Mammary epithelial cell (primary cell): Measurements from ENCODE around the gene GALNT18.

Source experiments
- CTCF ChIP-seq, 2 donors: IDR thresholded peaks in 1 of 2; conservative IDR thresholded peaks in 1 of 2; 2 replicates each; pipeline ENCODE4 v1.5.1; 2011 to 2012; ENCODE audit warnings: inconsistent platforms in 2 of 2, low read length in 2 of 2, mild to moderate bottlenecking in 2 of 2, control low read depth in 1 of 2, low read depth in 1 of 2; ENCODE audit not compliant: insufficient read depth in 1 of 2; ENCODE audit errors: extremely low read depth in 1 of 2
- EZH2 ChIP-seq: IDR thresholded peaks from 2 replicates; pipeline ENCODE4 v1.6.1; 2012; ENCODE audit warnings: low read length, inconsistent platforms, borderline replicate concordance

- TF ChIP-seq CTCF (conservative IDR thresholded peaks at IDR 0.05 in 1 of 2, IDR thresholded peaks at IDR 0.05 in 1 of 2; ENCODE audit: extremely low read depth in 1 of 2, insufficient read depth in 1 of 2, low read depth in 1 of 2, low read length in 2 of 2) (no peak), EZH2 (no peak)
Measured at GRCh38 chr11:11280826-11281225, 341.0 kb downstream of the GALNT18 start.
